22Rv1 (cell line): ENCODE measurements around the gene ALDH18A1.
A peak's percentile ranks its signal among the peaks of the same experiment; 100 is the strongest.

Experiments
- H3K27ac ChIP-seq: fragments of 450-650 bp; 2 replicates; pipeline ENCODE4 v1.5.1; 2017
- ZFX ChIP-seq: fragments of 450-650 bp; IDR thresholded peaks from 2 replicates; pipeline ENCODE4 v1.6.1; 2017; ENCODE audit warnings: antibody characterized with exemption, borderline replicate concordance
- TF ChIP-seq, protein P1 (sequence below): fragments of 450-650 bp; IDR thresholded peaks from 2 replicates; pipeline ENCODE4 v1.5.1; 2017; ENCODE audit warnings: mild to moderate bottlenecking

The ALDH18A1 gene

DNA sequence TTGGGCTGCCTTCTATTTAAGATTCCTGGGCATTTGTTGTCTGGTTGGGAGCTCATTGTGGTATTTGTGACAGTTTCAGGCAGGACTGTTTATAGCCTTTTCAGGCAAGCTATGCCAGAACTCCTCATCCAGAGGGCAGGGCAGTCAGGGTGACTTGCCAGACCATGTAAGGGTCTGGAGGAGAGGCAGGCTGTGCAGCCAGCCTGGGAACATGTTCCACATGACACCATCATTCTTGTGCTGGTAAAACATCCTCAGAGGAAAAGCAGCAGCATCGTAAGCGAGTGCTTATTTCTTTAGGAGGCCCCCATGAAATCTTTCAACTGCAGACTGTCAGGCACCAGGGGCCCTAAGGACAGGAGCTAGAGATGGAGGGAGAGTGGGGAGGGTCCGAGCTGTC lies 51.3 kb downstream of the ALDH18A1 start:
- TF ChIP-seq ZFX: no peak
- TF ChIP-seq, protein P1, sequence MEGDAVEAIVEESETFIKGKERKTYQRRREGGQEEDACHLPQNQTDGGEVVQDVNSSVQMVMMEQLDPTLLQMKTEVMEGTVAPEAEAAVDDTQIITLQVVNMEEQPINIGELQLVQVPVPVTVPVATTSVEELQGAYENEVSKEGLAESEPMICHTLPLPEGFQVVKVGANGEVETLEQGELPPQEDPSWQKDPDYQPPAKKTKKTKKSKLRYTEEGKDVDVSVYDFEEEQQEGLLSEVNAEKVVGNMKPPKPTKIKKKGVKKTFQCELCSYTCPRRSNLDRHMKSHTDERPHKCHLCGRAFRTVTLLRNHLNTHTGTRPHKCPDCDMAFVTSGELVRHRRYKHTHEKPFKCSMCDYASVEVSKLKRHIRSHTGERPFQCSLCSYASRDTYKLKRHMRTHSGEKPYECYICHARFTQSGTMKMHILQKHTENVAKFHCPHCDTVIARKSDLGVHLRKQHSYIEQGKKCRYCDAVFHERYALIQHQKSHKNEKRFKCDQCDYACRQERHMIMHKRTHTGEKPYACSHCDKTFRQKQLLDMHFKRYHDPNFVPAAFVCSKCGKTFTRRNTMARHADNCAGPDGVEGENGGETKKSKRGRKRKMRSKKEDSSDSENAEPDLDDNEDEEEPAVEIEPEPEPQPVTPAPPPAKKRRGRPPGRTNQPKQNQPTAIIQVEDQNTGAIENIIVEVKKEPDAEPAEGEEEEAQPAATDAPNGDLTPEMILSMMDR: no peak
- H3K27ac ChIP-seq: no peak overlapping the region

DNA sequence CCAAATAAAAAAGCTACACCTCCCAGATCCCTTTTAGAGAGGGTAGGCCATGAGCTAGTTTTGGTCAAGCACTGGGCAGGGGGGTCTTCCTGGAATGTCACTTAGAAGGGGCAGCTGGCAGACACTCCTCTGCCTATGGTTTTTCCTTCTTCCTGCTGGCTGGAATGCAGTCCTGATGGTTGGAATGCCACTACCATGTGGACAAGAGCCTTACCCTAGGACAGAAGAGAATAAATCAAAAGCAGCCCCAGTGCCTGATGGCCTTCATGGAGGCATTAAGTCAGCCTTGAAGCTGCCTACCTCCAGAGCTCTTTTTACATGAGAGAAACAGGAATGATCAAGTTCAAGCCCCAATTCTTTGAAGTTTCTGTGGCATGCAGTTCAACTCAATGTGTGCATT lies 51.9 kb downstream of the ALDH18A1 start:
- H3K27ac ChIP-seq: no peak overlapping the region
- TF ChIP-seq ZFX: no peak
- TF ChIP-seq, protein P1: no peak

DNA sequence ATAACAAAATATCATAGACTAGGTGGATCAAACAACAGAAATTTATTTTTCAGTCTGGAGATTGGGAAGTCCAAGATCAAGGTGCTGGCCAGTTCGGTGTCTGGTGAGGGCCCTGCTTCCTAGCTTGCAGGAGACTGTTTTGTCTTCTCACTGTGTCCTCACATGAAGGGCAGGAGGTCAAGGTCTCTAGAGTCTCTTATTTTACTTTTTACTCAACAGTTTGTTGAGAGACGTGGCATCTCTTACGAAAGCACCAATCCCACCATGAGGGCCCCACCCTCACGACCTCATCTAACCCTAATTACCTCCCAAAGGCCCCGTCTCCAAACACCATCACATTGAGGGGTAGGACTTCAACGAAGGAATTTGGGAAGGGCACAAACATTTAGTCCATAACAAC lies 54.1 kb downstream of the ALDH18A1 start:
- TF ChIP-seq, protein P1: no peak
- no peak for TF ChIP-seq ZFX

DNA sequence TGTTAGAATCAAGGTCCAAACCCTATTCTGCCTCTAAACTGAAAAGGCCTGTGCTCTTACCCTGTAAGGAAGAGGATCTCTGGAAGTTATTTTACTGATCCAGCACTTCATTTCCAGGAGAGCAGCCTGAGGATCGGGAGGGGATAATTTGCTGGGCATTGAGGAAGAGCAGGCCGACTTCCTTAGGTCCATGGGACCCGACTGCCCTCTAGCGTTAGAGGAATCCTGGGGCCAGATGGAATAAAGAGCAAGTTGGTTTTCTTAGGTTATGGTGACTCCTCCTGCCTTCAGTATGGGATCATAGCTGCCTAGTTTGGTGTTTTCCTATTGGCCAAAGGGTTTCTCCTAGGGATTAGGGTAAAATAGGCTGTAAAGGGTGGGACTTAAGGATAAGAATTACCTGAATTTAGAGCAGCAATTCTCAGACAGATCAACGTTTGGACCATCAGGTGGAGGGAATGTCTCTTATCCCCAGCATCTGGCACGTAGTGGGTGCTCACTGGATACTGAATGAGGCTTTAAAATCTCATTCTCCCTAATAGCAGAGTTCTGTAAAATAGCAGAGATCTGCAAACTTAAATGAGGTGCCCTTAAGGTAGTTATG lies 55.3 kb downstream of the ALDH18A1 start:
- TF ChIP-seq, protein P1: peak; percentile 96
- TF ChIP-seq ZFX: no peak
- no peak overlapping the region for H3K27ac ChIP-seq

More for the DNA sequence above, 54.1 kb downstream of the ALDH18A1 start:
- no peak overlapping the region for H3K27ac ChIP-seq

DNA sequence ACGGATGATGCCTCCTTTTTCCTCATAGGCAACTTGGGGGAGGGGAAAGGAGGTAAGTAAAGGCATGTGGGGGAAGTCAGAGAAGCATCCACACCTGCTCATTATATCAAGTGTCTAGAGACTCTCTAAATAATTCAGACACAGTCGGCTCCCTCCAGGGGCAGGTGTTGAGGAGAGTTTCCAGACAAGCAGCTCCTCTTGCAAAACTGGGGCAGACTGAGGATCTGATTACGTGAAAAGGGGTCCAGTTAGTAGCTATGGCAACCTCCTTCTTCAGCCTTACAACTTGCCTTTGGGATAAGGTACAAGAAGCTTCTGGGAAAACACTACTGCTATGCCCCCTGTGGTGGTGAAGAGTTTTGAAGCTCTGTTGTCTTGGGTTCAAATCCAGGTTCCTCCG lies 56.4 kb downstream of the ALDH18A1 start:
- TF ChIP-seq, protein P1: no peak
- TF ChIP-seq ZFX: no peak
- H3K27ac ChIP-seq: no peak overlapping the region

DNA sequence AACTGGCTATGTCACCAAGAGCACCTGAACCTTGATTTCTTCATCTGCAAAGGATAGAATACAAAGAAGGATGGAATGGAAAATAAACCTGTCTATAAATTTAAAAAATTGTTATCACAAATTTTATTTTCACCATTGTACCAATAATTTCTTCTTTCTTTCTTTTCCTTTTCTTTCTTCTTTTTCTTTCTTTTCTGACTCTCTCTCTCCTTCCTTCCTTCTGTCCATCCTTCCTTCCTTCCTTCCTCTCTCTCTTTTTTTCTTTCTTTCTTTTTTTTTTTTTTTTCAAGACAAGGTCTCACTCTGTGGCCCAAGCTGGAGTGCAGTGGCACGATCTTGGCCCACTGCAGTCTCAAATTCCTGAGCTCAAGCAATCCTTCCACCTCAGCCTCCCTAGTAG lies 58.7 kb downstream of the ALDH18A1 start:
- TF ChIP-seq, protein P1: no peak
- TF ChIP-seq ZFX: no peak
- H3K27ac ChIP-seq: no peak overlapping the region

DNA sequence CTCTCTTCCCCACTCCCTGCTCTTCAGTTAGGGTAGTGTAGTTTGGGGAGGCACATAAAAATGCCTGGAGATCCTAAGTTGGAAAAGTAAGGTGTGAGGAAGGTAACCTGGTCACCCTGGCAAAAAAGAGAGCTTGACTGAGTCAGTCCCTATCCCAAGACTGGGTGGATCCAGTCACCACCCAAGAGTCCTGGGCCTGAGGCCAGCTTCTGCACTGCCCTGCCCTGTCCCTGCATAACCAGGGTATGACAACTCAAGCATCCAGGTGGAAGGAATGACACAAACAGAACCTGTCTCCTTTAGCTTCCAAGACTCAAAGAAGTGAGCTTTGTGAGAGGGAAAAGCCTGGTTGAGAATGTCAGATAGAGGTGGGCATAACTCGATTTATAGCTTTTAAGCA lies 68.5 kb downstream of the ALDH18A1 start:
- no peak overlapping the region for H3K27ac ChIP-seq
- TF ChIP-seq, protein P1: no peak
- TF ChIP-seq ZFX: no peak
